Activated T-helper 9 cell treated with anti-CD3 and anti-CD28 coated beads, Interleukin-2, amount 50 U/mL, for 16 hours (primary cell): ENCODE data around the gene CHRM2.
"Not testable (repeated sequence)": the region's sequence is repeated elsewhere in the genome, so short reads cannot be mapped to it uniquely, and the experiment has no call there.

ENCODE experiments used
- DNase-seq: peaks from one replicate; pipeline ENCODE4 v3.0.0-alpha.2; 2020; ENCODE audit warnings: low read depth

The CHRM2 gene

DNA sequence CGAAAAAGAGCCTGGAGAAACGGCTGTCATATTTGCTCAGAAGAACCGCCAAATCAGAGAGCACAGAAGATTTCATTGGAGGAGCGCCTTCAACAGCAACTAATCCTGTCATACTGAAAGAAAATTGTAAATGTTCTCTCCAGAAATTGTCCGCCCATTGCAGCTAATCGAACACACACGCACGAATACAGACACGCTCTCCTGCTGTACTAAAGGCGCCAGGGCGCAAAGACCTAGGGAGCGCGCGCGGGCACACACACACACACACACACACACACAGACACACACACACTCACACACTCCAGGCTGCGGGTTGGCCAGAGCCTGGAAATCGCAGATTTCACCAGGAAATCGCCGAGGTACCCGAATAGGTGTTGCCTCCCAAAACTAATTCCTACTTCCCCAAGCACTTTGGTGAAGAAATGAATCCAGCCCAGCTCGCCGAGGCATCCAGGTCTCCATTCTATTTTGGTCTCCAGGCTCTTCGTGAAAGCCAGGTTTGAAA is at the start of gene CHRM2:
Gene CHRM2, plus strand, starts transcription at position 157 of the 505 bp plus-strand sequence. CDS start 146,214 bp downstream, outside the sequence.
- DNase-seq = no peak

- DNase-seq = not testable (repeated sequence)
These were observed 37.1 kb upstream of the CHRM2 start for GRCh38 chr7:136831398-136831797.

GRCh38 chr7:136845899-136846465 is 22.5 kb upstream of the CHRM2 start:
- no peak for DNase-seq

GRCh38 chr7:136847858-136848257 is 20.6 kb upstream of the CHRM2 start:
- DNase-seq = no peak

DNA sequence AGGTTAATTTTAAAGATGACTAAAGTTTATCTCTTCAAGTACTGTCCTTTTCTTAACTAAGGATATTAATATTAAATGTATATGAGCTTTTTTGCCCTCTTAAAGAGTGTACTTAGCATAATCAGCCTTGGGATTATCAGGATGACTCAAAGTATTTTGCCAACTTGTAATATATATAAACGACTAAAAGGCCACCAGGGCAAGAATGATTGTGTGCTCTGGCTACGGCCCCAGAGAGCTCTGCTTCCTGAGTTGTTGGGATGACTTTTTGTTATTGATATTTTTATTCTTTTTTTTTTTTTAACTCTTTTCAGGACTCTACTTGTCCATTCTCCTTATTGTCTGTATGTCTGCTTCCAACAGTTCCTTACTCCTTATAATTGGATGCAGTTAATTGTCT is 14.8 kb upstream of the CHRM2 start:
- DNase-seq = no peak

- no peak for DNase-seq
These were observed 10.9 kb upstream of the CHRM2 start for GRCh38 chr7:136857573-136857972.

DNA sequence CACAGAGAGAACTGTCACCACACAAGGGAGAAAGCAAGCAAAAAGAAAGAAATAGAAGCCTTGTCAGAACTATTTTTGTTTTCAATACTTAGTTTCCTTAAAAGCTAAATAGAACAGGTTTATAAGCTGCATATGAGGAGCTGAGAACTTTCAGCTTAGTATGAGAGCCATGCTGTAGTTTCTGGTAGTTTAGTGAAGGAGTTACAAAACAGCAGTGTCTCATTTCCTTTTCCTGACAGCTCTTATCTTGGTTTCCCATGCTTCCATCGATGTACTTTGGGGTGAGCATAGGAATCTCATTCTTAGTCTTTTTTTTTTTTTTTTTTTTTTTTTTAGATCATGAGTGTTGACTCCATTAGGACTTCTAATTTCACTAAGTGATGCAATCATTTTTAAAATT is 8.6 kb upstream of the CHRM2 start:
- no peak for DNase-seq

- DNase-seq = no peak
These were observed 3.2 kb upstream of the CHRM2 start for GRCh38 chr7:136865236-136865635.

GRCh38 chr7:136865777-136866176 is 2.7 kb upstream of the CHRM2 start:
- DNase-seq = no peak

- DNase-seq = no peak
These were observed 829 bp downstream of the CHRM2 start for GRCh38 chr7:136869001-136869961.

- DNase-seq = no peak
These were observed 1.8 kb downstream of the CHRM2 start for GRCh38 chr7:136869991-136870865.

- no peak for DNase-seq
These were observed 2.5 kb downstream of the CHRM2 start for GRCh38 chr7:136870866-136871487.

DNA sequence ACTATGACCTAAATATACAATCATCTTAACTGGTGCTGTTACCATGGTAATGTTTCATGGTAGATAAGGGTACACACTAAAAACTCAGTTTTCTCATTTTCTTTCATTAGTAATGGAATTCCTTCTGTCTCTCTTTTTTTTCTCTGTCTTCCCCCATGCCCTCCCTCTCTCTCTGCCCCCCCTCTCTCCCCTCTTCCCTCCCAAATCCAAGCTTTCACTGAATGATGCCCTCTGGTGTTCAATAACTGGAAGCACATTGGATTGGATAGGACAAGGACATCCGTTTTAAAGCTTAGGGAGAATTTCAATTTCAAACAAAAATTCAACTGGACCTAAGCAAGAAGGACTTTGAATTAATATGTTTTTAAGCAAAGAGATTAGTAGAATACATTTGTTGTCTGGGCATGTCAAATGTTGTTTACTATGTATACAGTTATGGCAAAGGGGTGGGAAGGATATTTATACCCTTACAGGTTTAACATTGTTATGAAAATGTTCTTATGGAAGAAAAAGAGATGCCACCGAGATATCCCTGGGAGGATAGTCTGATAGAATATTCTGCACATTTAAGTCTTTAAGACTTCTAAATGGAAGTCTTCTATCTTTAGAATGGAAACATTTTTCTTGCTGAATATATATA is 6.1 kb downstream of the CHRM2 start:
- no peak for DNase-seq

- no peak for DNase-seq
These were observed 9.1 kb downstream of the CHRM2 start for GRCh38 chr7:136877509-136877908.

DNA sequence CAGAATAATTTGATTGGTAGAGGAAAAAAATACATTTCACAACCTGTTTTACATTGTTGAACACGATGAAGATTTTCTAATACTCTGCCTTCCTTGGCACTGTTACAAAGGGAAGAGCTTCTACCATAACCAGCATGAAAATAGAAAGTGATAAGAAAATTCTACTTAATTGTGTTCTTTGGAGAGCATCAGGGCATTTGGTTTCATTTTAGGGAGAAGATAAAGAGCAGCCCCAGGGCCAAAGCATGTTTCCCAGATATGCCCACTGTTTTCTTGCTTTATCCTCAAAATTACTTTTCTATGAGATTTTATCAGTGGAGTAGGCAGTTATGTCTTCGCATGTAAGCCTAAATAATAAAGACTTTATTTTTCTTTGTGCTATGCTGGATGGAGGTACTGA is 9.5 kb downstream of the CHRM2 start:
- no peak for DNase-seq

- no peak for DNase-seq
These were observed 10.4 kb downstream of the CHRM2 start for GRCh38 chr7:136878878-136879277.

- no peak for DNase-seq
These were observed 14.6 kb downstream of the CHRM2 start for GRCh38 chr7:136883046-136883445.

DNA sequence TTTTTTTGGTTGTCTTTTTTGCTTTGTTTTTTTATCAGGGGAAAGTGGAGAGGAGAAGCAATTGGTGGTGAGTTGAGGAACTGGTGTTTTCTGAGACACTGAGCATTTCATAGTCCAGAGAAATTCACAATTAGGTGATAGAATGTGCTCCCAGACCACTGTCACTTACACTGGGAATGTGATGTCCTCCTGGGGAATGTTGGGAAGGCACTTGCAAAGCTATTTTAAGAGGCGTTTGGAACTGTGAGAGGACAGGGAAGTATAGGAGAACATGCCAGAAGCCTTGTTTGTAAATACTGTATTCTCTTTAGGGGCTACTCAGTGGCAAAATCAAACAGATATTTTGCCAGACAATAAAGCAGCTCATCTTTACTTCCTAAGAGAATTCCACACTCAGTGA is 16.0 kb downstream of the CHRM2 start:
- DNase-seq = no peak

- DNase-seq = no peak
These were observed 18.9 kb downstream of the CHRM2 start for GRCh38 chr7:136887317-136887716.

DNA sequence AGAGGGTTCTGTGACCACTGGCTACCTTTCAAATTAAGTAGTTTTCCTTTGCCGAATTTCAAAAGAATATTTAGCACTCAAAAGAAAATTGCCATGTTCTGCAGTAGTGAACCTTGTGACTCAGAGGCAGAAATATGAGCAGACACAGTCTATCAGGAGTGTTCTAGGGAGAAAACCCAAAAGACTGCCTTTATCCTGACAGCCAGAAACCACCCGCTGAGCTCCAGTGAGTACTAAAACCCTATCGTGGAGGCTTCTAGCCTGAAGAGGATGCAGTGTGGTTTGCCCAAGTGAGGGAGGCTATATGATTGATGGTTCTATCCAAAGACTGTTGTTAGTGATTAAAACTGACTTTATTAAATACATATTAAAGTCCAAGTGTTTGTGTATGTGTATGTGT is 21.9 kb downstream of the CHRM2 start:
- no peak for DNase-seq

DNA sequence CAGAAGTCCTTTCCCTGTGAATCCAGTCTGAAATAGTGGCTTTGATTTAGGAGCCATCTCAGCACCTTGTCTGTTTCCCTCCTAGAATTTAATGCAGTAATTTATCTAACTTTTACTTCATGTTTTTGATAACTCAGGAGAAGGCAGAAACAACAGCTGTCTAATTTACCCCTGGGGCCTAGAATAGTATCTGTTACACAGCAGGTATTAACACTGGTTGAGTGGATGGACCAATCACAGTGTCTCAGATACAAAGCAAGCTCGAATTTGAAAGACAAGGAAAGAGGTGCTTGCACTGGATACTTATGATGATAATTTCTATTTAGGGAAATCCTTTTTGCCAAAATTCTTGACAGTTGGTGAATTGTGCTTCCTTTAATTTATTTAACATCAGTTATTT is 23.4 kb downstream of the CHRM2 start:
- DNase-seq = no peak
